ENCODE measurements around the gene KRT79. TPM values are rescaled to one million over a fixed set of nuclear protein-coding genes. Genes with fewer than 3 reads are reported as not detected.

Gene KRT79
- total RNA-seq, 1 donor from 2014 or later, result not detected

GRCh38 chr12:52835271-52836041, 1.3 kb upstream of the KRT79 start:
- intact Hi-C loops (cut with micrococcal nuclease), result no loop called here

- intact Hi-C loops (cut with micrococcal nuclease), result no loop called here
Observed at GRCh38 chr12:52834727-52835001, 553 bp upstream of the KRT79 start.

- intact Hi-C loops (cut with micrococcal nuclease), result no loop called here
Observed at GRCh38 chr12:52832985-52833905, 866 bp downstream of the KRT79 start.

GRCh38 chr12:52832451-52832850, 1.7 kb downstream of the KRT79 start:
- intact Hi-C loops (cut with micrococcal nuclease), result no loop called here

- intact Hi-C loops (cut with micrococcal nuclease), result no loop called here
Observed at GRCh38 chr12:52831251-52831650, 2.9 kb downstream of the KRT79 start.

GRCh38 chr12:52829986-52830770, 3.9 kb downstream of the KRT79 start:
- intact Hi-C loops (cut with micrococcal nuclease), result no loop called here

- intact Hi-C loops (cut with micrococcal nuclease), result no loop called here
Observed at GRCh38 chr12:52828591-52829021, 5.5 kb downstream of the KRT79 start.

- intact Hi-C loops (cut with micrococcal nuclease), result no loop called here
Observed at GRCh38 chr12:52828156-52828555, 6.0 kb downstream of the KRT79 start.

- intact Hi-C loops (cut with micrococcal nuclease), result no loop called here
Observed at GRCh38 chr12:52827499-52828090, 6.5 kb downstream of the KRT79 start.

- intact Hi-C loops (cut with micrococcal nuclease), result no loop called here
Observed at GRCh38 chr12:52826611-52827498, 7.3 kb downstream of the KRT79 start.

- intact Hi-C loops (cut with micrococcal nuclease), result no loop called here
Observed at GRCh38 chr12:52825961-52826360, 8.2 kb downstream of the KRT79 start.

GRCh38 chr12:52824741-52825410, 9.2 kb downstream of the KRT79 start:
- intact Hi-C loops (cut with micrococcal nuclease), result no loop called here

GRCh38 chr12:52823761-52824450, 10.2 kb downstream of the KRT79 start:
- intact Hi-C loops (cut with micrococcal nuclease), result no loop called here

- intact Hi-C loops (cut with micrococcal nuclease), result no loop called here
Observed at GRCh38 chr12:52822771-52823510, 11.2 kb downstream of the KRT79 start.

- intact Hi-C loops (cut with micrococcal nuclease), result no loop called here
Observed at GRCh38 chr12:52821826-52822660, 12.1 kb downstream of the KRT79 start.

- intact Hi-C loops (cut with micrococcal nuclease), result no loop called here
Observed at GRCh38 chr12:52821071-52821730, 12.9 kb downstream of the KRT79 start.

GRCh38 chr12:52820521-52820920, 13.6 kb downstream of the KRT79 start:
- intact Hi-C loops (cut with micrococcal nuclease), result no loop called here
